22Rv1 (cell line): Measurements from ENCODE around the gene WWTR1.

Experiments used
- ZFX ChIP-seq: fragments of 450-650 bp; IDR thresholded peaks from 2 replicates; pipeline ENCODE4 v1.6.1; 2017; ENCODE audit warnings: antibody characterized with exemption, borderline replicate concordance
- TF ChIP-seq, protein P1 (sequence below): fragments of 450-650 bp; IDR thresholded peaks from 2 replicates; pipeline ENCODE4 v1.5.1; 2017; ENCODE audit warnings: mild to moderate bottlenecking

DNA sequence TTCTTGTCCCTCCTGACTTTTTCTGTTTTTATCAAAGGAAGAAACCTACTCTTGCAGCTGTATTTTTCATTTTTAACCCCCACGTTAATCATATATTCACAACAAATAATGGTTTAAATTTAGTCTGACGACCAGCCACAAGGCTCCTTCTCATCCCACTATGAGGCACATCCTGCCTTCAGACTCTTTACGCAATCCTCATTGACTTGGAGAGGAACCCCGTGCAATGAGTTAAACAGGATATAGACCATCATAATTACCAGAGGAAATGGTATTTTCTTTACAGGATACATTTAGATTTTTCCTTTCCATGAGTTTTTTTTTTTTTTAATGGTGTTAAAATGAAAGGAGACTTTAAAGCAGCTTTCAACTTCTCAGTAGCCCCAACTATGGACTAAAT is 68.5 kb downstream of the WWTR1 start:
- TF ChIP-seq, protein P1, sequence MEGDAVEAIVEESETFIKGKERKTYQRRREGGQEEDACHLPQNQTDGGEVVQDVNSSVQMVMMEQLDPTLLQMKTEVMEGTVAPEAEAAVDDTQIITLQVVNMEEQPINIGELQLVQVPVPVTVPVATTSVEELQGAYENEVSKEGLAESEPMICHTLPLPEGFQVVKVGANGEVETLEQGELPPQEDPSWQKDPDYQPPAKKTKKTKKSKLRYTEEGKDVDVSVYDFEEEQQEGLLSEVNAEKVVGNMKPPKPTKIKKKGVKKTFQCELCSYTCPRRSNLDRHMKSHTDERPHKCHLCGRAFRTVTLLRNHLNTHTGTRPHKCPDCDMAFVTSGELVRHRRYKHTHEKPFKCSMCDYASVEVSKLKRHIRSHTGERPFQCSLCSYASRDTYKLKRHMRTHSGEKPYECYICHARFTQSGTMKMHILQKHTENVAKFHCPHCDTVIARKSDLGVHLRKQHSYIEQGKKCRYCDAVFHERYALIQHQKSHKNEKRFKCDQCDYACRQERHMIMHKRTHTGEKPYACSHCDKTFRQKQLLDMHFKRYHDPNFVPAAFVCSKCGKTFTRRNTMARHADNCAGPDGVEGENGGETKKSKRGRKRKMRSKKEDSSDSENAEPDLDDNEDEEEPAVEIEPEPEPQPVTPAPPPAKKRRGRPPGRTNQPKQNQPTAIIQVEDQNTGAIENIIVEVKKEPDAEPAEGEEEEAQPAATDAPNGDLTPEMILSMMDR: no peak
- TF ChIP-seq ZFX: no peak
